H9 (cell line): Measurements from ENCODE around the gene SLC25A29. TPM values are rescaled to one million over a fixed set of nuclear protein-coding genes. Genes with fewer than 3 reads are reported as not detected.

Experiments used
- DNase-seq: peaks from one replicate; pipeline ENCODE4 v3.0.0-alpha.2; 2017
- H2AFZ ChIP-seq: one replicate; pipeline ENCODE4 v1.6.1; 2013; ENCODE audit warnings: mild to moderate bottlenecking, low read length, control low read depth, moderate library complexity
- H2AK5ac ChIP-seq: 2 replicates; pipeline ENCODE4 v1.6.1; 2013; ENCODE audit warnings: low read length, control low read depth, mixed read lengths; ENCODE audit not compliant: insufficient read length
- H2BK120ac ChIP-seq: one replicate; pipeline ENCODE4 v1.6.1; 2013; ENCODE audit warnings: low read depth, mild to moderate bottlenecking, low read length, control low read depth, inconsistent platforms; ENCODE audit not compliant: poor library complexity, severe bottlenecking
- H2BK12ac ChIP-seq: 2 replicates; pipeline ENCODE4 v1.6.1; 2013; ENCODE audit warnings: low read length, control low read depth, mixed read lengths, low read depth; ENCODE audit not compliant: insufficient read length
- H2BK15ac ChIP-seq: 2 replicates; pipeline ENCODE4 v1.6.1; 2013; ENCODE audit warnings: low read depth, low read length, control low read depth
- H2BK20ac ChIP-seq: one replicate; pipeline ENCODE4 v1.6.1; 2013; ENCODE audit warnings: low read depth, mild to moderate bottlenecking, low read length, control low read depth, inconsistent platforms; ENCODE audit not compliant: poor library complexity, severe bottlenecking
- H2BK5ac ChIP-seq: 2 replicates; pipeline ENCODE4 v1.6.1; 2013; ENCODE audit warnings: low read length, control low read depth, mixed read lengths; ENCODE audit not compliant: insufficient read length
- H3K14ac ChIP-seq: 2 replicates; pipeline ENCODE4 v1.6.1; 2013; ENCODE audit warnings: low read length, control low read depth; ENCODE audit not compliant: insufficient read depth
- H3K18ac ChIP-seq: 2 replicates; pipeline ENCODE4 v1.6.1; 2013; ENCODE audit warnings: low read depth, mild to moderate bottlenecking, mixed read lengths, low read length, control low read depth; ENCODE audit not compliant: insufficient read length
- H3K23ac ChIP-seq: 2 replicates; pipeline ENCODE4 v1.6.1; 2013; ENCODE audit warnings: low read length, control low read depth, mixed read lengths, low read depth; ENCODE audit not compliant: insufficient read length
- H3K23me2 ChIP-seq: 2 replicates; pipeline ENCODE4 v1.6.1; 2013; ENCODE audit warnings: low read depth, mild to moderate bottlenecking, mixed read lengths, low read length, control low read depth; ENCODE audit not compliant: insufficient read length, poor library complexity, severe bottlenecking
- H3K27ac ChIP-seq: 2 replicates; pipeline ENCODE4 v1.5.1; 2013; ENCODE audit warnings: low read length, control low read depth, mixed read lengths, low read depth; ENCODE audit not compliant: insufficient read length
- H3K27me3 ChIP-seq: 2 replicates; pipeline ENCODE4 v1.6.1; 2013; ENCODE audit warnings: low read length, control low read depth, inconsistent platforms; ENCODE audit not compliant: insufficient read depth
- H3K4ac ChIP-seq: 2 replicates; pipeline ENCODE4 v1.6.1; 2013; ENCODE audit warnings: low read depth, mild to moderate bottlenecking, control low read depth, inconsistent platforms, low read length, moderate library complexity
- H3K4me1 ChIP-seq: 2 replicates; pipeline ENCODE4 v1.6.1; 2013; ENCODE audit warnings: low read length, control low read depth, inconsistent platforms; ENCODE audit not compliant: insufficient read depth
- H3K4me2 ChIP-seq: 2 replicates; pipeline ENCODE4 v1.6.1; 2013; ENCODE audit warnings: low read length, control low read depth, mixed read lengths; ENCODE audit not compliant: insufficient read length, insufficient read depth
- H3K56ac ChIP-seq: 2 replicates; pipeline ENCODE4 v1.6.1; 2013; ENCODE audit warnings: low read depth, mild to moderate bottlenecking, mixed read lengths, low read length, control low read depth; ENCODE audit not compliant: insufficient read length
- H3K79me1 ChIP-seq: 2 replicates; pipeline ENCODE4 v1.6.1; 2013; ENCODE audit warnings: low read depth, mild to moderate bottlenecking, moderate library complexity, low read length, control low read depth, inconsistent platforms; ENCODE audit not compliant: insufficient read depth, poor library complexity, severe bottlenecking
- H3K79me2 ChIP-seq: 2 replicates; pipeline ENCODE4 v1.6.1; 2013; ENCODE audit warnings: low read length, control low read depth, inconsistent platforms; ENCODE audit not compliant: insufficient read depth
- H3K9ac ChIP-seq: 2 replicates; pipeline ENCODE4 v1.6.1; 2013; ENCODE audit warnings: low read length, control low read depth, mixed read lengths; ENCODE audit not compliant: insufficient read length; ENCODE audit errors: extremely low read depth
- H3K9me3 ChIP-seq: one replicate; pipeline ENCODE4 v1.6.1; 2013; ENCODE audit warnings: low read depth, low read length, inconsistent platforms; ENCODE audit not compliant: control insufficient read depth
- H3T11ph ChIP-seq: one replicate; pipeline ENCODE4 v1.6.1; 2013; ENCODE audit warnings: mild to moderate bottlenecking, low read length, control low read depth, inconsistent platforms
- H4K20me1 ChIP-seq: one replicate; pipeline ENCODE4 v1.6.1; 2013; ENCODE audit not compliant: control insufficient read depth, insufficient read length, insufficient read depth
- H4K5ac ChIP-seq: 2 replicates; pipeline ENCODE4 v1.6.1; 2013; ENCODE audit warnings: low read depth, mild to moderate bottlenecking, mixed read lengths, low read length, control low read depth; ENCODE audit not compliant: insufficient read length
- H4K8ac ChIP-seq: replicated peaks from 2 replicates; pipeline ENCODE4 v1.6.1; 2013; ENCODE audit warnings: low read length, control low read depth, mixed read lengths, low read depth; ENCODE audit not compliant: insufficient read length
- H4K91ac ChIP-seq: 2 replicates; pipeline ENCODE4 v1.6.1; 2013; ENCODE audit warnings: low read depth, mild to moderate bottlenecking, moderate library complexity, mixed read lengths, low read length, control low read depth; ENCODE audit not compliant: insufficient read length
- H3K27ac Mint-ChIP-seq, 3 experiments: 2 replicates in 2 of 3; 3 replicates in 1 of 3; pipeline ENCODE4 v1.8.0; 2020 to 2021; ENCODE audit warnings: mixed read lengths in 3 of 3, mild to moderate bottlenecking in 1 of 3, moderate library complexity in 1 of 3
- H3K27me3 Mint-ChIP-seq: 2 replicates; pipeline ENCODE4 v1.8.0; 2021; ENCODE audit warnings: low read depth, mild to moderate bottlenecking, moderate library complexity, mixed read lengths
- H3K36me3 Mint-ChIP-seq, 3 experiments: 2 replicates in 2 of 3; 3 replicates in 1 of 3; pipeline ENCODE4 v1.8.0; 2020 to 2021; ENCODE audit warnings: low read depth in 3 of 3, mixed read lengths in 3 of 3; ENCODE audit not compliant: insufficient read depth in 1 of 3
- H3K4me1 Mint-ChIP-seq, 2 experiments: 2 replicates each; pipeline ENCODE4 v1.8.0; 2020; ENCODE audit warnings: mixed read lengths in 2 of 2
- H3K4me3 Mint-ChIP-seq, 2 experiments: 2 replicates in 1 of 2; 3 replicates in 1 of 2; pipeline ENCODE4 v1.8.0; 2020 to 2021; ENCODE audit warnings: mild to moderate bottlenecking in 2 of 2, mixed read lengths in 2 of 2, moderate library complexity in 1 of 2
- H3K9me3 Mint-ChIP-seq, 2 experiments: 2 replicates in 1 of 2; 3 replicates in 1 of 2; pipeline ENCODE4 v1.8.0; 2020; ENCODE audit warnings: mild to moderate bottlenecking in 2 of 2, mixed read lengths in 2 of 2, moderate library complexity in 1 of 2
- CTCF ChIP-seq: fragments of 200-600 bp; sonication (generic); conservative IDR thresholded peaks from 3 replicates; pipeline ENCODE4 v1.8.0; 2021; ENCODE audit warnings: antibody characterized with exemption, mild to moderate bottlenecking
- WGBS: extraction: QIAGEN DNeasy Blood & Tissue Kit; methylation state at CpG from one replicate; pipeline ENCODE4 v1.1.7; 2013; ENCODE audit warnings: missing lambda C conversion rate, low lambda C conversion rate, mixed read lengths; ENCODE audit not compliant: insufficient read length; ENCODE audit errors: extremely low coverage; 5-methylcytosine and 5-hydroxymethylcytosine counted together
- total RNA-seq: library from RNA; stranded (reverse); gene quantifications from 2 replicates; pipeline ENCODE4 v1.2.1, GENCODE V29; 2021

The SLC25A29 gene
- total RNA-seq, 1 experiment from 2014 or later = 175 TPM

GRCh38 chr14:100293497-100294212 lies 12.6 kb downstream of the SLC25A29 start:
- H3K4me1 Mint-ChIP-seq = peaks cover 7 to 15% of the 10 kb centered on the region in 2 experiments
- no peaks in the 10 kb centered on the region for H4K20me1 ChIP-seq

More at GRCh38 chr14:100293497-100294212, 12.6 kb downstream of the SLC25A29 start:
- Histone ChIP-seq H3T11ph (no peak overlapping the region), H3K9ac (no peak overlapping the region), H3K23ac (no peak overlapping the region), H2BK12ac (no peak overlapping the region), H2AFZ (no peak overlapping the region), H3K79me2 (no peaks in the 10 kb centered on the region), H2BK15ac (no peak overlapping the region), H3K23me2 (no peaks in the 10 kb centered on the region), H2BK120ac (no peak overlapping the region), H4K8ac (no peak overlapping the region), H3K27ac (no peak overlapping the region), H3K27me3 (no peaks in the 10 kb centered on the region), H3K9me3 (no peaks in the 10 kb centered on the region), H3K4ac (no peak overlapping the region), H3K56ac (no peak overlapping the region), H3K4me1 (no peaks in the 10 kb centered on the region), H4K91ac (no peak overlapping the region), H3K4me2 (no peak overlapping the region), H2BK5ac (no peak overlapping the region), H2BK20ac (no peak overlapping the region), H4K5ac (no peak overlapping the region), H3K14ac (no peak overlapping the region), H3K18ac (no peak overlapping the region), H3K79me1 (peaks cover 2% of the 10 kb centered on the region), H2AK5ac (no peak overlapping the region)
- Mint-ChIP-seq H3K36me3 (peaks cover 17 to 69% (median 69%) of the 10 kb centered on the region in 3 experiments; a peak in 6 of 7 replicates), H3K27me3 (no peaks in the 10 kb centered on the region), H3K9me3 (no peaks in the 10 kb centered on the region), H3K4me3 (no peak overlapping the region), H3K27ac (no peak overlapping the region; a peak in 2 of 7 replicates)
- no CpG with 5 or more reads among the region's 14 CpGs for WGBS
- DNase-seq = no peak
- no peak for TF ChIP-seq CTCF
